Motor neuron (in vitro differentiated cells): ENCODE measurements around the gene ST6GALNAC1. TPM values are rescaled to one million over a fixed set of nuclear protein-coding genes. Genes with fewer than 3 reads are reported as not detected.
"Not testable (repeated sequence)": the region's sequence is repeated elsewhere in the genome, so short reads cannot be mapped to it uniquely, and the experiment has no call there.

Experiments used
- ATAC-seq, 8 experiments: fragments of 200-7000 bp; cut with Tn5 transposase; replicated peaks in 6 of 8; 2 replicates each; pipeline ENCODE4 v1.8.0; 2021; ENCODE audit warnings: mild to moderate bottlenecking in 8 of 8, moderate library complexity in 8 of 8
- H3K27ac ChIP-seq, 2 donors: fragments of 250-450 bp; sonication (Bioruptor Pico); 2 replicates each; pipeline ENCODE4 v1.9.0; 2021; ENCODE audit warnings: antibody characterized with exemption in 2 of 2, mild to moderate bottlenecking in 2 of 2, moderate library complexity in 1 of 2
- H3K4me1 ChIP-seq, 2 donors: fragments of 250-450 bp; sonication (Bioruptor Pico); replicated peaks in 1 of 2; 2 replicates each; pipeline ENCODE4 v1.6.1; 2021; ENCODE audit warnings: antibody characterized with exemption in 2 of 2, mild to moderate bottlenecking in 2 of 2, moderate library complexity in 1 of 2
- H3K4me3 ChIP-seq, 5 donors: fragments of 250-450 bp; sonication (Bioruptor Pico); 2 replicates each; pipeline ENCODE4 v1.9.0; 2021; ENCODE audit warnings: antibody characterized with exemption in 5 of 5, mild to moderate bottlenecking in 5 of 5, moderate library complexity in 4 of 5
- WGBS, 10 experiments: fragments of 450-650 bp; shearing (Covaris generic); methylation state at CpG; one replicate each; pipeline ENCODE4 v1.0.0; 2022; 5-methylcytosine and 5-hydroxymethylcytosine counted together
- in situ Hi-C, 9 experiments: fragments of 400-800 bp; cut with MboI; loops; one replicate each; pipeline ENCODE4 v1.15.0; 2021; ENCODE audit warnings: low sequenced_read_pairs in 9 of 9, low pct_unique_long_range_greater_than_20kb in 2 of 9; ENCODE audit not compliant: unreplicated experiment in 9 of 9
- total RNA-seq, 8 experiments: library from RNA; unstranded; fragments of 300-600 nt; gene quantifications; 2 replicates each; pipeline versions ENCODE4 v1.2.3 to v1.2.4, GENCODE V29; 2022

Gene ST6GALNAC1
- total RNA-seq, 8 experiments from 2014 or later = 0.13 to 1.00 (median 0.38) TPM; not detected in 5

GRCh38 chr17:76646712-76647111, 3.2 kb upstream of the ST6GALNAC1 start:
- no peak overlapping the region for H3K27ac ChIP-seq
- 0 to 90% (median 44%) methylated on average over 1 of the region's 1 CpG; no CpG with 5 or more reads in 1 of the 10 experiments for WGBS, 10 experiments
- in situ Hi-C loops = no loop called here
- ATAC-seq = no peak
- H3K4me3 ChIP-seq = no peak overlapping the region
- no peaks in the 10 kb centered on the region for H3K4me1 ChIP-seq

- Histone ChIP-seq H3K4me1 (peaks cover 4 to 11% of the 10 kb centered on the region in 2 donors), H3K4me3 (no peak overlapping the region), H3K27ac (no peak overlapping the region)
- in situ Hi-C loops = no loop called here
- WGBS, 10 experiments = 53 to 100% (median 84%) methylated on average over 1 to 5 of the region's 5 CpGs; no CpG with 5 or more reads in 4 of the 10 experiments
- ATAC-seq = peak in 2 of 8 experiments; percentile 20 to 37
These were observed 1.9 kb upstream of the ST6GALNAC1 start for GRCh38 chr17:76645481-76645880.

- Histone ChIP-seq H3K4me3 (no peak overlapping the region), H3K4me1 (peaks cover 4 to 14% of the 10 kb centered on the region in 2 donors), H3K27ac (no peak overlapping the region)
- in situ Hi-C loops = no loop called here
- ATAC-seq = no peak
- WGBS, 10 experiments = 64 to 90% (median 79%) methylated on average over 2 to 7 of the region's 8 CpGs; no CpG with 5 or more reads in 1 of the 10 experiments
These were observed 1.4 kb upstream of the ST6GALNAC1 start for GRCh38 chr17:76644995-76645394.

- WGBS, 10 experiments = 20 to 100% (median 73%) methylated on average over 1 to 5 of the region's 6 CpGs; no CpG with 5 or more reads in 1 of the 10 experiments
- no peak overlapping the region for H3K27ac ChIP-seq
These were observed 563 bp downstream of the ST6GALNAC1 start for GRCh38 chr17:76642994-76643393.

GRCh38 chr17:76642032-76642561, 1.5 kb downstream of the ST6GALNAC1 start:
- ATAC-seq = no peak
- 53 to 100% (median 80%) methylated on average over 1 to 4 of the region's 5 CpGs; no CpG with 5 or more reads in 2 of the 10 experiments for WGBS, 10 experiments
- no peak overlapping the region for H3K4me3 ChIP-seq
- peaks cover 4 to 16% of the 10 kb centered on the region in 2 donors for H3K4me1 ChIP-seq
- H3K27ac ChIP-seq = no peak overlapping the region
- in situ Hi-C loops = no loop called here

More at GRCh38 chr17:76642994-76643393, 563 bp downstream of the ST6GALNAC1 start:
- Histone ChIP-seq H3K4me3 (no peak overlapping the region), H3K4me1 (peaks cover 4 to 14% of the 10 kb centered on the region in 2 donors)
- in situ Hi-C loops = no loop called here
- no peak for ATAC-seq

GRCh38 chr17:76641501-76641900, 2.1 kb downstream of the ST6GALNAC1 start:
- no peak overlapping the region for H3K4me3 ChIP-seq
- in situ Hi-C loops = no loop called here
- 35 to 93% (median 80%) methylated on average over 2 to 3 of the region's 3 CpGs; no CpG with 5 or more reads in 3 of the 10 experiments for WGBS, 10 experiments
- no peak overlapping the region for H3K27ac ChIP-seq
- peaks cover 6 to 16% of the 10 kb centered on the region in 2 donors for H3K4me1 ChIP-seq
- ATAC-seq = no peak

GRCh38 chr17:76640550-76641380, 2.8 kb downstream of the ST6GALNAC1 start:
- Histone ChIP-seq H3K4me1 (peaks cover 11 to 16% of the 10 kb centered on the region in 2 donors), H3K27ac (no peak overlapping the region), H3K4me3 (no peak overlapping the region)
- ATAC-seq = no peak
- 18 to 90% (median 65%) methylated on average over 2 to 6 of the region's 6 CpGs for WGBS, 10 experiments
- in situ Hi-C loops = no loop called here

GRCh38 chr17:76638263-76638662, 5.3 kb downstream of the ST6GALNAC1 start:
- in situ Hi-C loops = no loop called here
- no peak for ATAC-seq
- no peak overlapping the region for H3K4me3 ChIP-seq
- H3K4me1 ChIP-seq = peaks cover 11 to 16% of the 10 kb centered on the region in 2 donors
- WGBS, 10 experiments = 74 to 100% (median 91%) methylated on average over 3 to 10 of the region's 10 CpGs
- no peak overlapping the region for H3K27ac ChIP-seq

- H3K4me1 ChIP-seq = peaks cover 18 to 26% of the 10 kb centered on the region in 2 donors
- 70% methylated on average over 2 of the region's 27 CpGs; no CpG with 5 or more reads in 9 of the 10 experiments for WGBS, 10 experiments
- in situ Hi-C loops, H3K27ac ChIP-seq, H3K4me3 ChIP-seq, ATAC-seq: not testable (repeated sequence)
These were observed 6.9 kb downstream of the ST6GALNAC1 start for GRCh38 chr17:76636486-76637206.

GRCh38 chr17:76635659-76636360, 7.7 kb downstream of the ST6GALNAC1 start:
- peaks cover 15 to 23% of the 10 kb centered on the region in 2 donors for H3K4me1 ChIP-seq
- ATAC-seq = peak in 1 of 8 experiments; percentile 42
- no peak overlapping the region for H3K4me3 ChIP-seq
- H3K27ac ChIP-seq = no peak overlapping the region
- in situ Hi-C loops = no loop called here
- WGBS, 10 experiments = 32 to 100% (median 89%) methylated on average over 1 to 8 of the region's 8 CpGs; no CpG with 5 or more reads in 1 of the 10 experiments

- ATAC-seq = no peak
- Histone ChIP-seq H3K4me3 (no peak overlapping the region), H3K27ac (no peak overlapping the region), H3K4me1 (peaks cover 20 to 22% of the 10 kb centered on the region in 2 donors)
- 40 to 100% (median 90%) methylated on average over 1 to 5 of the region's 5 CpGs; no CpG with 5 or more reads in 2 of the 10 experiments for WGBS, 10 experiments
- in situ Hi-C loops = no loop called here
These were observed 8.5 kb downstream of the ST6GALNAC1 start for GRCh38 chr17:76635039-76635438.

GRCh38 chr17:76633628-76634328, 9.8 kb downstream of the ST6GALNAC1 start:
- no peak overlapping the region for H3K27ac ChIP-seq
- no peak for ATAC-seq
- H3K4me3 ChIP-seq = no peak overlapping the region
- WGBS, 10 experiments = 65 to 97% (median 86%) methylated on average over 2 to 14 of the region's 14 CpGs
- in situ Hi-C loops = no loop called here
- H3K4me1 ChIP-seq = peaks cover 26 to 27% of the 10 kb centered on the region in 2 donors
